Right atrium auricular region (tissue), 2 donors: Measurements from ENCODE around the gene PAQR3. TPM values are rescaled to one million over a fixed set of nuclear protein-coding genes. Genes with fewer than 3 reads are reported as not detected.

ENCODE experiments used
- DNase-seq: peaks from one replicate; pipeline ENCODE4 v3.0.0-alpha.2; 2019; ENCODE audit warnings: low spot score
- H3K27ac ChIP-seq, 2 donors: fragments of 200-600 bp; sonication (generic); 1 replicate in 1 of 2; 2 replicates in 1 of 2; pipeline ENCODE4 v1.5.1; 2016 to 2019
- H3K27me3 ChIP-seq, 2 donors: fragments of 200-600 bp; sonication (generic); one replicate each; pipeline versions ENCODE4 v1.5.1 to v1.6.0; 2017 to 2019
- H3K36me3 ChIP-seq: fragments of 200-600 bp; sonication (generic); one replicate; pipeline ENCODE4 v1.5.1; 2016
- H3K4me1 ChIP-seq, 2 donors: fragments of 200-600 bp; sonication (generic); one replicate each; pipeline versions ENCODE4 v1.5.1 to v1.6.0; 2017 to 2019
- H3K4me3 ChIP-seq, 2 donors: fragments of 200-600 bp; sonication (generic); 1 replicate in 1 of 2; 2 replicates in 1 of 2; pipeline ENCODE4 v1.5.1; 2017 to 2019; ENCODE audit warnings: mild to moderate bottlenecking in 1 of 2, moderate library complexity in 1 of 2
- H3K9me3 ChIP-seq, 2 donors: fragments of 200-600 bp; sonication (generic); one replicate each; pipeline ENCODE4 v1.5.1; 2019
- total RNA-seq, 2 donors: library from RNA; depleted of rRNA; stranded (reverse); fragments of >200 nt; gene quantifications; one replicate each; pipeline ENCODE4 v1.1.0, GENCODE V29; 2016
- TF ChIP-seq, protein P1 (sequence below), 2 donors: fragments of 200-600 bp; sonication (generic); IDR thresholded peaks; one replicate each; pipeline ENCODE4 v1.5.1; 2019; ENCODE audit warnings: antibody characterized with exemption in 2 of 2

PAQR3 gene
- total RNA-seq, 2 donors from 2014 or later, result 8.3 to 8.4 TPM

DNA sequence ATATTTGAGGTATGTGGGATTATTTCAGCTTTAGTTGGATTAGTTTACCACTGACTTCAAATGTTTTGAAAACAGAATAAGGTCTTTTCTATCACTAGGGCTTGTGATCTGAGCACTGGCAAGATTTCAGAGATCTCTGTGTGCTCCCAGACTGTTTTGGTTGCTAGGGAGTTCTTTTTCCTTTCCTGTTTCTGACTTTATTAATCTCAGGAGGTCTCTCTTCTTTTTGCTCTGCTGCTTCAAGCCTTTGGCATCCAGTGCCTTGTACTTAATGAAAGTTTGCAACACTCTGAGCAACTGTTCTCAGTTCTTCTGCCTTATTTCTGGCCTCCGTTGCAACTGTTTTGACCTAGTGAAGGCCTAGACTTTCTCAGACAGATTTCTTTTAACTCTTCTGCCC lies 32.1 kb upstream of the PAQR3 start:
- no peak for DNase-seq
- Histone ChIP-seq H3K27me3 (no peaks in the 10 kb centered on the region), H3K4me1 (peaks cover 0 to 18% of the 10 kb centered on the region in 2 donors), H3K36me3 (no peaks in the 10 kb centered on the region), H3K4me3 (peak overlapping the region in 1 of 2 donors; percentile 18), H3K27ac (peak overlapping the region; percentile 53 to 66), H3K9me3 (no peaks in the 10 kb centered on the region)
- TF ChIP-seq, protein P1, sequence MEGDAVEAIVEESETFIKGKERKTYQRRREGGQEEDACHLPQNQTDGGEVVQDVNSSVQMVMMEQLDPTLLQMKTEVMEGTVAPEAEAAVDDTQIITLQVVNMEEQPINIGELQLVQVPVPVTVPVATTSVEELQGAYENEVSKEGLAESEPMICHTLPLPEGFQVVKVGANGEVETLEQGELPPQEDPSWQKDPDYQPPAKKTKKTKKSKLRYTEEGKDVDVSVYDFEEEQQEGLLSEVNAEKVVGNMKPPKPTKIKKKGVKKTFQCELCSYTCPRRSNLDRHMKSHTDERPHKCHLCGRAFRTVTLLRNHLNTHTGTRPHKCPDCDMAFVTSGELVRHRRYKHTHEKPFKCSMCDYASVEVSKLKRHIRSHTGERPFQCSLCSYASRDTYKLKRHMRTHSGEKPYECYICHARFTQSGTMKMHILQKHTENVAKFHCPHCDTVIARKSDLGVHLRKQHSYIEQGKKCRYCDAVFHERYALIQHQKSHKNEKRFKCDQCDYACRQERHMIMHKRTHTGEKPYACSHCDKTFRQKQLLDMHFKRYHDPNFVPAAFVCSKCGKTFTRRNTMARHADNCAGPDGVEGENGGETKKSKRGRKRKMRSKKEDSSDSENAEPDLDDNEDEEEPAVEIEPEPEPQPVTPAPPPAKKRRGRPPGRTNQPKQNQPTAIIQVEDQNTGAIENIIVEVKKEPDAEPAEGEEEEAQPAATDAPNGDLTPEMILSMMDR (IDR thresholded peaks at IDR 0.05), result no peak

DNA sequence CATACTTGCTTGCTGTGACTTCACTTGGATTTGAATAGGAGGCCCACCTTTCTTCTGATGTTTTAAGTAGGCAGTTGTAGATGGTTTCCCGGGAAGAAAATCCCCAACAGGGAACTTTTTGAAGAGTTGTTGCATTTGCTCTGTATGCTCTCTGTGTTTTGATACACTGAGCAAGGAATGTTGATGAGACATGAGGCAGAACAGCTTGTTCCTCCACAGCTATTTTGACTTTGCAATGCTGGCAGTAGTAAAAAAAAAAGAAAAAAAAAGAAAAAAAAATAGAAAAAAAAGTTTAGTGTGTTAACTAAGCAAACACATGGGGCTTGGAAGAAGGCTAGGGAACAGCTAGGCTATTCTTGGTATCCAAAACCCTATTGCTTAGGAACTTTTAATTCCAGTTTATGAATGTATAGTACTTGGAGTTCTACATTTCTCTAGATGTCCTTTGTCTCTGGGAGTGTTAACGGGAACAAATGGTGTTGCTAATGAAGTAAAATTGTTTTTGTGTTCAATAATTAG lies 23.4 kb upstream of the PAQR3 start:
- no peak for DNase-seq
- H3K4me1 ChIP-seq, result no peaks in the 10 kb centered on the region
- H3K9me3 ChIP-seq, result no peaks in the 10 kb centered on the region
- H3K36me3 ChIP-seq, result no peaks in the 10 kb centered on the region
- H3K4me3 ChIP-seq, result no peak overlapping the region
- H3K27me3 ChIP-seq, result no peaks in the 10 kb centered on the region
- TF ChIP-seq, protein P1 (IDR thresholded peaks at IDR 0.05), result no peak
- peak overlapping the region; percentile 41 to 71 for H3K27ac ChIP-seq

DNA sequence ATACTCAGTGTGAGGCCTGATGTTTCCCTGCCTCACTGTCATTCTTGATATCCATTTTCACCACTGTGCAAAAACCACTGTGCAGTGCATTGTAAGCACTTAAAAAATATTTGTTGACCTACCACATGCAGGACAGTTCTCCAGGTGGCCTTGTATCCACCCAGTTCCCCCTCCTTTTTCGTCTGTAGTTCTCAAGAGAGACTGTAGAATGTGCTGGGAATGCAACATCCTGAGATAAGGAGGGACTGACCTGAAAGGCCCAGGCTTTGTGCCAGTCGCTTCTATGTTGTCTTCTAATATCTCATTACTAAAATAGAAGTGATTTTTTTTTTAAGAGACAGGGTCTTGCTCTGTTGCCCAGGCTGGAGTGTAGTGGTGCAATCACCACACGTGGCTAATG lies 21.7 kb upstream of the PAQR3 start:
- DNase-seq, result no peak
- TF ChIP-seq, protein P1 (IDR thresholded peaks at IDR 0.05), result no peak
- Histone ChIP-seq H3K4me1 (no peaks in the 10 kb centered on the region), H3K4me3 (no peak overlapping the region), H3K9me3 (no peaks in the 10 kb centered on the region), H3K27ac (no peak overlapping the region), H3K27me3 (no peaks in the 10 kb centered on the region), H3K36me3 (no peaks in the 10 kb centered on the region)

DNA sequence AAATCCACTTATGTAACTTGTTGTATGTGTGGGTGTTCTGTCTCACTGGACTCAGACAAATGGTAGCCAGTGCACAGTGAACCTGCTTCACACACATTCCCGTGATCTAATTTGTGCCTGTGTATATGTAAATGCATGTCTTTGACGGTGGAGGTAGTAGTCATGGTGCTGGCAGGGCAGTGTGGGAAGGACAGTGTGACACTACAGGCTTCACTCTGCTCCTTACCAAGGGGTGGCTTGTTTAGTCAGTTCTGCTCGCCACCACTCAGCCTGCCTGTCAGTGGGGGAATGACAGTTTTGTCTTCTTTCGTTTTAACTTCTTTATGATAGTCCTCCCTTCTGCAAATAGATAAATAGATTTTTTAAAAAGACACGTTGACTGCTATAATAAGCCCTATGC lies 17.7 kb upstream of the PAQR3 start:
- Histone ChIP-seq H3K4me3 (no peak overlapping the region), H3K4me1 (no peaks in the 10 kb centered on the region), H3K36me3 (no peaks in the 10 kb centered on the region), H3K27me3 (no peaks in the 10 kb centered on the region), H3K9me3 (no peaks in the 10 kb centered on the region), H3K27ac (no peak overlapping the region)
- no peak for DNase-seq
- TF ChIP-seq, protein P1 (IDR thresholded peaks at IDR 0.05), result no peak

DNA sequence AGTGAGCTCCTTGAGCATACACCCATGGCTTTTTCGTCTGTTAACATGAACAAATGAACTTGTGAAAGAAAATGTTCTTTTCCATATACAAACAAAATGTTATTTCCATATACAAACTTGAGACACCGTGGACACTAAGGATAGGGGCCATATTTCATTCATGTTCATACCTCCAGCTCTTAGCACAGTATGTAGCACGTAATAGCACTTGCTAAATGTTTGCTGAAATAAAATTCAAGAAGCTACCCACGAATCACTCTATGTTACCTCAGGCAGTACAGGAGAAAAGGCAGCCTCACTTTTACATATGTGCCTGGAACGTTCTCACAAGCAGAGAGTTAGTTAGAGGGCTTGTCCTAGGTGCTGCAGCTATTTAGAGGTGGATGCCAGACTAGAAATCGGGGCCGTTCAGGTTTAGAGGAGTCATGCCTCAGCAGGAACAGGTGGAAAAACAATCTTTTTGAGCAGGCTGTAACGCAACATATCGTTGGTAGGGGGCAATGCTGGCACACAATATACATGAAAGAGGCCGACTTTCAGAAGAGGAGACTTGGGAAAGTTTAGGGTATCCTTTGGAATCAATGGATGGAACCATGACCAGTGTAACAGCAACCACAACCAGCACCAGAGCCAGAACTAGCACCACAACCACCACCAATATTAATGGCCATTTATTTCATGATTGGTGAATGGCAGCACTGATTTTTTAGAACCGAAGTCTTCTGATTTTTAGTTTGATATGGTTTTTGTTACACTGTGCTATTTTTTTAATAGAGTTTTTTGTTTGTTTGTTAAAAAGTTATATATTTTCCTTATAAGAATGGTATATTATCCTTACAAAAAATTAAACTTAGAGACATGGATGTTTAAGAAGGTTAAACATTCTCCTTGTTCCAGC lies 14.8 kb upstream of the PAQR3 start:
- H3K4me1 ChIP-seq, result no peaks in the 10 kb centered on the region
- DNase-seq, result no peak
- no peaks in the 10 kb centered on the region for H3K36me3 ChIP-seq
- TF ChIP-seq, protein P1 (IDR thresholded peaks at IDR 0.05), result peak in 1 of 2 donors; percentile 64
- H3K4me3 ChIP-seq, result no peak overlapping the region
- no peaks in the 10 kb centered on the region for H3K27me3 ChIP-seq
- H3K9me3 ChIP-seq, result no peaks in the 10 kb centered on the region
- H3K27ac ChIP-seq, result no peak overlapping the region
